ENCODE results near the gene STRN4.

Gene STRN4

GRCh38 chr19:46726551-46726950 is 19.7 kb downstream of the STRN4 start:
- no peak for DNase-seq

DNA sequence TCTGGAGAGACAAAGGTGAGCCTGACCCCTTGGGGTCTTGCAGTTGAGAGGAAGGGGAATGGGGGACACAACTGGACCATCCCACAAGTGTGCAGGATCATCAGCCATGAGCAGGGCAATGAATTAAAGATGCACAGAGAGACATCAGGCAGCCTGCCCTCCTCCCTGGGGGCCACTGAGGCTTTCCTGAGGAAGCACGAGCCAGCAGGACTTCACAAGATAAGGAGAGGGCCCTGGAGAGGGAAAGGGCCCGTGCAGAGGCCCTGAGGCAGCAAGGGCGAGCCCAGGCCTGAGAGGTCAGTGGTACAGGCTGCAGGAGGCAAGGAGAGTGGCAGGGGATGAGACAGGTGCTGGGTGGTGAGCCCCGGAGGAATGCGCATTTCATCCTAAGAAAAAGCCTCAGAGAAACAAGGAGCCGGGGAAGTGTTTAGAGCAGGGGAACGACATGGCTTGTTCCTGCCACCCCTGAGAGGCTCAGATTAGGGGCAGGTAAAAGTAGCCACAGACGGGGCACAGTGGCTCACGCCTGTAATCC is 20.3 kb downstream of the STRN4 start:
- DNase-seq, result no peak

- DNase-seq, result no peak
These were observed 21.0 kb downstream of the STRN4 start for GRCh38 chr19:46725036-46725820.

DNA sequence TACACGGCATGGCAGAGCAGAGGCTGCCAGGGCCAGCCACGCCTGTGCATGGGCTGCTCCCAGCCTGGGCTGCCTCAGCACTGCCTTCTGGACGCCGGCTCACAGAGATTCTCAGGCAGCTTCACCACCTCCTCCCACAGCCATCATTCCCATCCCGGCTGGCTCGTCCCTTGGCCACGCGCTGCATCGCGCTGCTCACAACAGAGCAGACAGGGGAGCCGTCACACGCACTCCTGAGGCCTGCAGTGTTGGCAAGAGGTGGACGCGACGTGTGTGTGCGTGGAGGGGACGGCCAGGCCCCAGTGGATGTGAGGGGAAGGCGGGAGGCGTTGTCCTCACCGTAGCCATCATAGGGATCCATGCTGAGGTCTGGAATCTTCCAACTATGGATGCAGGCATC is 21.8 kb downstream of the STRN4 start:
- peak in 1 of 51 donors; percentile 52 for DNase-seq

DNA sequence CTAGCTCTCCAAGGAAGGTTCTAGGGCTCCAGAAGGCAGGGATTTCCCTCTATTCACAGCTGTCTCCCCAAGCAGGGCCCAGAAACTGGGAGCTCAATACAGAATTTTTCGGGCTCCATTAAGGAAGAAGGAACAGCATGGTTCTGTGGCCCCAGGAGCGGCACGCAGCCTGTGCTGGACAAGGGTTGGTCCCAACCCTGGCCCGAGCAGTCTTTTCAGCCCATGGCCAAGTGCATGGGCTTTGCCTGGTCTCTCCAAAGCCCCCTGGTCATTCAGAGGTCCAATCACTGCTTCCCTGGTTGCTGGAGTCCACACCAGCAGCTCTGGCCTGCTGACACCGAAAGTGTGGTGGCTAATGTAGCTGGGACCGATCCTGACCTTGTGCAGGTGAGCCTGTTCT is 22.8 kb downstream of the STRN4 start:
- no peak for DNase-seq

- no peak for DNase-seq
These were observed 23.2 kb downstream of the STRN4 start for GRCh38 chr19:46723023-46723461.

- DNase-seq, result no peak
These were observed 23.7 kb downstream of the STRN4 start for GRCh38 chr19:46722421-46723022.

DNA sequence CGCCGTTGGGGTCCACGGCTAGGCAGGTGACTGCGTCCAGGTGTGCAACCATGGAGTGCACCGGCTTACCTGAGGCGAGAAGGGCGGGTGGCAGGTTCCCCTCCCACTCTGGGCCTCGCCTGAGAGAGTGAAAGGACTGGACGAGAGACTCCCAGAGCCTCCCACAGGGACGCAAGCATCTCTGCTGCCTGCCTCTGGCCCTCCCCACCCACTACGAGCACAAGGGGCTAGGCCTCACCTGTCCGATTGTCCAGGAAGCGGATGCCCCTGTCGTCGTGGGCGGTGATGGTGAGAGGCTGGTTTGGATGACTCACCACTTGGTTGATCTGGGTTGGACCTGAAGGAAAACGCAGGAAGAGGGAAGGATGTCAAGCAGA is 24.3 kb downstream of the STRN4 start:
- DNase-seq, result no peak

DNA sequence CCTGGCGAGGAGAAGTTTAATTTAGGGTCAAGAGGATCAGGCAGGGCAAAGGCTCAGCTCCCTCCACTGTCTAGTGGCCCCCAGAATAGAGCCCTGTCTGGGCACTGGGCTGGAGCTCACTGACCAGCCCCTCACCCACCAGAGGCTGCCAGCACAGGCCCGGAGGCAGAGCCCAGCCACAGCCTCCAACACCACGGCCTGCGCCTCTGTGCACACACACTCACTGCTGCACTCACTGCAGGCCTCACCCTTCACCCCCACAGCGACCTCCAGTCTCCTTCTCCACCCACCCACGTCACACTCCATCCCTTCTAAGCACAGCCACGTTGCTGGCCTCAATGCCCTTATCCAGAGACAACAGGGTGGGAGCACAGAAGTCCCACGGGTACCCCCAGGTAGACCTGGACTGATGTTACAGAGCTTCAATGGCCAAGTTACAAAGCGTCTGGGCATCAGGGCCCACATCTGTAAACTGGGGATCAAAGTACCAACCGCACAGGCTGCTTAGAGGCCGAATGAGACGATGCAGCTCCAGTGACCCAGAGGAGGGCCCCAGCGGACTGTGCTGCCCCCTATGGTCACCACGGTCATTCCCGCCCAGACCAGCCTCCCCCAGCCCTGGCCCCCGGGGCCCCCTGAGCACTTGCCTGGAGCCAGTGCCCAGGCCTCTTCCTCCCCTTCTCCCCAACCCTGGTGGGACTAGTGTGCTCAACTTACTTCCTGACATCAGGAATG is 24.8 kb downstream of the STRN4 start:
- no peak for DNase-seq

- DNase-seq, result no peak
These were observed 25.6 kb downstream of the STRN4 start for GRCh38 chr19:46720503-46721239.

GRCh38 chr19:46719629-46720502 is 26.4 kb downstream of the STRN4 start:
- no peak for DNase-seq

DNA sequence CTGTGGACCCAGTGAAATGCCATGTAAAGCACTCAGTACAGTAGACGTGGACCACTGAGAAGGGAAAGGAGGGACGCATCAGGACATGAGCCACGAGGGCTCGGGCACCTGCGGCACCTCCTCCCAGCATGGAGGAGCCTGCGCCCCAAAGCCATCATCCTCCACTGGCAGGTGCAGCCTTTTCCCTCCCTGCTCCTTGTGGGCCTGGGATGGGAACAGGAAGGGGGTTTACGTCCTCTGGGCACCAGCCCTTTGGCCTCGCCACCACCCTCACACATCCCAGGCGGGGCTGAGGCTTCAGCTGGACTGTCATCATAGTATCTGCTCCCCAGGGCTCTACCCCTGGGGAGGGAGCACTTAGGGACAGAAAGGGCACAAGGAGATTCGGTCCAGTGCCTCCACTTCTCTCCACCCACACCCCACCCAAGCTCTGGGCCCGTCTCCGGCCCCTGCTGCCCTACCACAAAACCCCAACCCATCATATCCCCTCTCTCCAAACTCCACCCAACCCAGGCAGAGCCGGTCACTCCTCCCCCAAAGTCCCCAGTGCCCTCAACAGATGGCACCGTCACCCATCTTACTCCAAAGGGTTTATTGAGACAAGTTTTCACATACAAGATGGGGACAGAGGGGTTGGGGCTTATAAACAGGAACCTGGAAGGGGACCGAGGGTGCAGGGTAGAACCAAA is 27.2 kb downstream of the STRN4 start:
- no peak for DNase-seq

GRCh38 chr19:46718157-46718933 is 27.9 kb downstream of the STRN4 start:
- peak in 1 of 51 donors; percentile 10 for DNase-seq

- no peak for DNase-seq
These were observed 28.5 kb downstream of the STRN4 start for GRCh38 chr19:46717716-46718143.

DNA sequence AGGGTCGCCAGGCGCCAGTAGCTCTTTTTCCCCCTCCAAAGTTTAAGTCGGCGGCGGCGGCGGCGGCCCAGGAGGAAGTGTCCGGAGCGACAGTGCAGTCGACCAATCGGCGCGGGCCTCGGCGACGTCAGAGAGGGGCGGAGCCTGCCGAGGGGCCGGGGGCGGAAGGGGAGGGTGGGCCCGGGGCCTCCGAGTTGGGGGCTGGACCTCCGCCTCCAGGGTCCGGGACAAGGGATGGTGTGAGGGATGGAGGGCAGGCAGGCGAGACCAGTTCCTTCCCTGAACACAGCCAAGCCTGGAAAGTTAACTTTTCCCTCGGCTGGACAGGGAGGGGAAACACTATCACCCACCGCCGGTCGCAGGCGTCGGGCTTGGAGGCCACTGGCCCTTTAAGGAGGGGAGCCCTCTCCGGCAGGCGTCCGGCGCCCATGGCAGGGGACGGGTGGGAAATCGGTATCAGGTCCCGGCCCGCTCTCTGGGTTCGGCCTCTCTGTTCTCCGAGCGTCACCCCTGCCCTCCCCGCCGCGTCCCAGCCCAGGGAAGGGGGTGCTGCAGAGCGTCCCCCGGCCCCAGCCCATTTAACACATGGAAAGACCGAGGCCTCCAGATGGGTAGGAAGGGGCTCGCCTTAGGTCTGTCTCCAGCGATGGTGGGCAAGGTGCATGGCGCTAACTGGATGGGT is 29.1 kb downstream of the STRN4 start, which contains the start of gene PRKD2:
Gene PRKD2, minus strand, starts transcription at position 81 of the 682 bp plus-strand sequence. CDS start 744 bp downstream, outside the sequence.
- peak in 50 of 51 donors; percentile 21 to 90 (median 75) for DNase-seq

DNA sequence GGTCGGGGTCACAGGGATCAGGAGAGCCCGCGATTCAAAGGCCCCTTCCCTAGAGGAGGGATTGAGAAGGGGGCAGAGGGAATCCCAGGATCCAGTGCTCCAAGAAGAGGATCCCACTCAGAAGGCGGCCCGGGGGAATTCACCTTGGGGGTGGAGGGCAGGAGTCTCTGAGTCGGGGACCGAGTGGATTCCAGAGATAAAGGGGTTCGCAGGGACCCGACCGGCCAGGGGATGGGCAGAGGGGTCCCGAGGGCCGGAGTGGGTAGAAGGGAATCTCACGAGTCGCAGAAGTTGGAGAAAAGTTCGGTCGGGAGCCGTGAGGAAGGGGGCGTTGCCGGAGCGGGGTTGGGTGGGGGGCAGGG is 29.6 kb downstream of the STRN4 start:
- peak in 1 of 51 donors; percentile 52 for DNase-seq

- DNase-seq, result no peak
These were observed 30.1 kb downstream of the STRN4 start for GRCh38 chr19:46715975-46716671.

DNA sequence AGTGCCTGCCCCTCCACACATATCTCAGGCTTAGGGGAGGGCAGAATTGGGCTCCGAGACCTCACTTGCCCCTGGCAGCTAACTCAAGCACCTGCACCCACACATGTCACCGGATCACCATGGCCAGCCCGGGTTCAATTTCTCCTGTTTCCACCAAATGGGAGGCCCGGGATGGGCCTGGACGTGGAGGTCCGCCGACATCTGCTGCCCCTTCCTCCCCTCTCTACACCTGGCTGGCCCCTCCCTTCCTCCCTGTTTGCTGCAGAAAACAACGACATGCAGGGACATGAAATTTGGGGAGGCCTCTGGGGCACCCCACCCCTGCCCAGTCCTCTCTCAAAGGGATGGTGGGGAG is 30.7 kb downstream of the STRN4 start:
- DNase-seq, result no peak

Data from hypothalamus (tissue), 51 donors.